Liver (tissue), 9 donors: ENCODE results near the gene KANSL1. TPM values are rescaled to one million over a fixed set of nuclear protein-coding genes. Genes with fewer than 3 reads are reported as not detected.

Experiments used
- DNase-seq: peaks from one replicate; pipeline ENCODE4 v3.0.0-alpha.2; 2017; ENCODE audit warnings: low spot score
- H3K27ac ChIP-seq, 2 donors: one replicate each; pipeline ENCODE4 v1.7.0; 2013; ENCODE audit warnings: inconsistent platforms in 2 of 2, low read length in 2 of 2, control low read depth in 1 of 2, low read depth in 1 of 2, mild to moderate bottlenecking in 1 of 2
- H3K27me3 ChIP-seq, 4 donors: one replicate each; pipeline versions ENCODE4 v1.6.1 to v1.7.0; 2013; ENCODE audit warnings: low read length in 3 of 4, inconsistent platforms in 1 of 4, mild to moderate bottlenecking in 1 of 4, moderate library complexity in 1 of 4; ENCODE audit not compliant: control insufficient read depth in 4 of 4, insufficient read depth in 4 of 4
- H3K36me3 ChIP-seq, 4 donors: one replicate each; pipeline versions ENCODE4 v1.6.1 to v1.7.0; 2013; ENCODE audit warnings: low read length in 3 of 4, mild to moderate bottlenecking in 3 of 4, low read depth in 1 of 4, moderate library complexity in 1 of 4; ENCODE audit not compliant: control insufficient read depth in 4 of 4, insufficient read depth in 3 of 4
- H3K4me1 ChIP-seq, 4 donors: one replicate each; pipeline versions ENCODE4 v1.6.1 to v1.7.0; 2013; ENCODE audit warnings: low read length in 3 of 4, mild to moderate bottlenecking in 3 of 4, moderate library complexity in 1 of 4; ENCODE audit not compliant: control insufficient read depth in 4 of 4, insufficient read depth in 4 of 4
- H3K4me3 ChIP-seq, 3 donors: one replicate each; pipeline versions ENCODE4 v1.6.1 to v1.7.0; 2013; ENCODE audit warnings: low read length in 3 of 3, control low read depth in 1 of 3, low read depth in 1 of 3, mild to moderate bottlenecking in 1 of 3
- H3K9ac ChIP-seq, 2 donors: one replicate each; pipeline ENCODE4 v1.7.0; 2013; ENCODE audit warnings: low read length in 2 of 2, mild to moderate bottlenecking in 2 of 2, moderate library complexity in 2 of 2, control low read depth in 1 of 2, low read depth in 1 of 2
- H3K9me3 ChIP-seq, 4 donors: one replicate each; pipeline versions ENCODE4 v1.6.1 to v1.7.0; 2013; ENCODE audit warnings: low read length in 3 of 4; ENCODE audit not compliant: control insufficient read depth in 4 of 4
- ATF3 ChIP-seq: IDR thresholded peaks from 2 replicates; pipeline ENCODE4 v1.6.1; 2016; ENCODE audit warnings: antibody characterized with exemption
- CTCF ChIP-seq: fragments of 150-350 bp; IDR thresholded peaks from 2 replicates; pipeline ENCODE4 v1.5.1; 2017; ENCODE audit warnings: improper control_type of control experiment, low read depth, low read length; ENCODE audit not compliant: missing input control
- EGR1 ChIP-seq, 2 donors: IDR thresholded peaks; 2 replicates each; pipeline ENCODE4 v1.6.1; 2016 to 2018; ENCODE audit warnings: antibody characterized with exemption in 2 of 2, low read depth in 2 of 2
- FOXA1 ChIP-seq: IDR thresholded peaks from 2 replicates; pipeline ENCODE4 v1.6.1; 2016; ENCODE audit warnings: antibody characterized with exemption
- FOXA2 ChIP-seq: IDR thresholded peaks from 2 replicates; pipeline ENCODE4 v1.6.1; 2016; ENCODE audit warnings: antibody characterized with exemption
- GABPA ChIP-seq, 2 donors: IDR thresholded peaks in 1 of 2; conservative IDR thresholded peaks in 1 of 2; 2 replicates each; pipeline ENCODE4 v1.6.1; 2016; ENCODE audit warnings: antibody characterized with exemption in 2 of 2, mild to moderate bottlenecking in 1 of 2, moderate library complexity in 1 of 2
- HNF4A ChIP-seq, 2 donors: conservative IDR thresholded peaks; 2 replicates each; pipeline ENCODE4 v1.6.1; 2016; ENCODE audit warnings: antibody characterized with exemption in 2 of 2, mild to moderate bottlenecking in 2 of 2
- HNF4G ChIP-seq: IDR thresholded peaks from 2 replicates; pipeline ENCODE4 v1.6.1; 2016; ENCODE audit warnings: antibody characterized with exemption
- JUND ChIP-seq, 2 donors: IDR thresholded peaks; 2 replicates each; pipeline ENCODE4 v1.6.1; 2016; ENCODE audit warnings: antibody characterized with exemption in 2 of 2
- MAX ChIP-seq: IDR thresholded peaks from 2 replicates; pipeline ENCODE4 v1.6.1; 2016; ENCODE audit warnings: antibody characterized with exemption
- NR2F2 ChIP-seq: IDR thresholded peaks from 2 replicates; pipeline ENCODE4 v1.6.1; 2016; ENCODE audit warnings: antibody characterized with exemption
- RAD21 ChIP-seq, 2 donors: IDR thresholded peaks; 2 replicates each; pipeline ENCODE4 v1.6.1; 2016; ENCODE audit warnings: antibody characterized with exemption in 2 of 2, mild to moderate bottlenecking in 2 of 2
- REST ChIP-seq: IDR thresholded peaks from 2 replicates; pipeline ENCODE4 v1.6.1; 2016; ENCODE audit warnings: antibody characterized with exemption, mild to moderate bottlenecking
- RXRA ChIP-seq, 2 donors: IDR thresholded peaks; 2 replicates each; pipeline ENCODE4 v1.6.1; 2017 to 2018; ENCODE audit warnings: antibody characterized with exemption in 2 of 2, mild to moderate bottlenecking in 1 of 2
- SP1 ChIP-seq: IDR thresholded peaks from 2 replicates; pipeline ENCODE4 v1.6.1; 2018; ENCODE audit warnings: antibody characterized with exemption, mild to moderate bottlenecking
- TAF1 ChIP-seq: conservative IDR thresholded peaks from 2 replicates; pipeline ENCODE4 v1.6.1; 2016; ENCODE audit warnings: antibody characterized with exemption, mild to moderate bottlenecking
- YY1 ChIP-seq: IDR thresholded peaks from 2 replicates; pipeline ENCODE4 v1.6.1; 2016; ENCODE audit warnings: antibody characterized with exemption, mild to moderate bottlenecking
- ZBTB33 ChIP-seq: IDR thresholded peaks from 2 replicates; pipeline ENCODE4 v1.6.1; 2016; ENCODE audit warnings: antibody characterized with exemption
- WGBS: extraction: QIAGEN DNeasy Blood & Tissue Kit; methylation state at CpG from one replicate; pipeline ENCODE4 v1.1.7; 2013; 5-methylcytosine and 5-hydroxymethylcytosine counted together
- polyA plus RNA-seq, 2 donors: library from polyadenylated mRNA; stranded (reverse) in 1 of 2; unstranded in 1 of 2; fragments of 200-250 nt in 1 of 2; fragments of >200 nt in 1 of 2; fragmentation: Nextera tagmentation in 1 of 2; extraction: Ambion mirVana in 1 of 2; gene quantifications; one replicate each; pipeline versions ENCODE4 v1.2.1 to v1.2.3, GENCODE V29; 2013 to 2015
- total RNA-seq, 2 donors: library from RNA; depleted of rRNA; stranded (reverse); fragments of >200 nt; gene quantifications; one replicate each; pipeline ENCODE4 v1.2.3, GENCODE V29; 2014
- donor health status: healthy.
- donor health status: healthy.
- donor health status: healthy.
- donor health status: healthy.
- donor health status: healthy.

The KANSL1 gene
- total and polyA plus RNA-seq, 4 donors = 5.5 to 86.3 (median 24.0) TPM

- Histone ChIP-seq H3K36me3 (no peaks in the 10 kb centered on the region), H3K27me3 (no peaks in the 10 kb centered on the region), H3K9ac (no peak overlapping the region), H3K27ac (no peak overlapping the region), H3K4me1 (peaks cover 0 to 3% (median 0%) of the 10 kb centered on the region in 4 donors), H3K4me3 (no peak overlapping the region), H3K9me3 (no peaks in the 10 kb centered on the region)
- DNase-seq = no peak
- WGBS = 85% methylated on average over 4 of the region's 4 CpGs
- TF ChIP-seq REST = no peak
- TF ChIP-seq FOXA2 = no peak
- TF ChIP-seq TAF1 = no peak
- TF ChIP-seq EGR1 (IDR thresholded peaks at IDR 0.05; ENCODE audit: low read depth in 2 of 2) = no peak
- TF ChIP-seq SP1 = no peak
- no peak for TF ChIP-seq RXRA (IDR thresholded peaks at IDR 0.05)
- TF ChIP-seq CTCF = no peak
- no peak for TF ChIP-seq FOXA1
- TF ChIP-seq ATF3 = no peak
- no peak for TF ChIP-seq HNF4A (conservative IDR thresholded peaks at IDR 0.05)
- TF ChIP-seq MAX = no peak
- no peak for TF ChIP-seq ZBTB33
- no peak for TF ChIP-seq RAD21 (IDR thresholded peaks at IDR 0.05)
- no peak for TF ChIP-seq JUND (IDR thresholded peaks at IDR 0.05)
- no peak for TF ChIP-seq YY1
- TF ChIP-seq HNF4G = no peak
- no peak for TF ChIP-seq NR2F2
- no peak for TF ChIP-seq GABPA (IDR thresholded peaks at IDR 0.05 in 1 of 2, conservative IDR thresholded peaks at IDR 0.05 in 1 of 2)
Observed at GRCh38 chr17:45985447-45985846, 207.8 kb downstream of the KANSL1 start.
